Head of caudate nucleus (tissue), 42 donors: ENCODE measurements around the gene CNTNAP3B.
"Not testable (repeated sequence)": the region's sequence is repeated elsewhere in the genome, so short reads cannot be mapped to it uniquely, and the experiment has no call there.

Experiments used
- DNase-seq, 42 donors: peaks; one replicate each; pipeline versions ENCODE4 v3.0.0 to v3.0.0-alpha.2; 2020 to 2021; ENCODE audit warnings: mixed read lengths in 7 of 42
- intact Hi-C: fragments of 100-400 bp; cut with DNase I; formaldehyde crosslinking; loops from one replicate; pipeline ENCODE4 v1.15.0; 2022

The CNTNAP3B gene

DNA sequence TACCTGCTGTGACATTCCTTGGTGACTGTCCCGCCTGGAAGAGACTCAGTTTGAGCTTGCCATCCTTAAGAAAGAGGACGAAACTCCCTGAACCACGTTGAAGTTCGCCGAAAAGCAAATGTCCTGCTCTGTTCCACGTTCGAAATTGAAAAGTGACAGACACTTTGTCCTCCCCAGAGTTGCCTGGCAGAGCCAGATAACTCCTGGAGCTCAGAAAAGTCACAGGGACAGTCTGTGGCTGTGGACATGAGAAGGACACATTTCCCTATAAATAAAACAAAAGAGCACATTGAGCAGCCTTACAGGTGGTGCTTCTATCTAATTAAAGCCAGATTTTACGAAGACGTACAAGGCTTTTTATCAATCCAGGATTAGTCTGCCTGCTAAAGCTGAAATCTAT, 137.6 kb downstream of the CNTNAP3B start:
- intact Hi-C loops, DNase-seq: not testable (repeated sequence)

DNA sequence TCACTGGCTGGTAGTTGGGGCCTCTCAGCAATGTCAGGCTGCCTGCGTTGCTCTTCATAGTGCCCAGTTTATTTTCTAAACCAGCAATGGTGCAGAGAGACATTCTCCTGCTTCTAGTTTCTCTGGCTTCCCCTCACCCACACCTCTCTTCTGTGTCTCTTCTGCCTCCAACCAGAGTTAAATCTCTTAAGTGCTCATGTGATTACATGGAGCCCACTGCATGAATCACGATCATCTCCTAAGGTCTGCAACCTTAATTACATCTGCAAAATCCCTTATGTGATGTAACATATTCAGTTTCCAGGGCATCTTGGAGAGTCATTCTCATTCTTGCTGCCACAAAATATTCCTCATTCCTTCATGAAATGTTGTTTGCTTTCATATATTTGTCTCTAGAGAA, 149.0 kb downstream of the CNTNAP3B start:
- intact Hi-C loops, DNase-seq: not testable (repeated sequence)

DNA sequence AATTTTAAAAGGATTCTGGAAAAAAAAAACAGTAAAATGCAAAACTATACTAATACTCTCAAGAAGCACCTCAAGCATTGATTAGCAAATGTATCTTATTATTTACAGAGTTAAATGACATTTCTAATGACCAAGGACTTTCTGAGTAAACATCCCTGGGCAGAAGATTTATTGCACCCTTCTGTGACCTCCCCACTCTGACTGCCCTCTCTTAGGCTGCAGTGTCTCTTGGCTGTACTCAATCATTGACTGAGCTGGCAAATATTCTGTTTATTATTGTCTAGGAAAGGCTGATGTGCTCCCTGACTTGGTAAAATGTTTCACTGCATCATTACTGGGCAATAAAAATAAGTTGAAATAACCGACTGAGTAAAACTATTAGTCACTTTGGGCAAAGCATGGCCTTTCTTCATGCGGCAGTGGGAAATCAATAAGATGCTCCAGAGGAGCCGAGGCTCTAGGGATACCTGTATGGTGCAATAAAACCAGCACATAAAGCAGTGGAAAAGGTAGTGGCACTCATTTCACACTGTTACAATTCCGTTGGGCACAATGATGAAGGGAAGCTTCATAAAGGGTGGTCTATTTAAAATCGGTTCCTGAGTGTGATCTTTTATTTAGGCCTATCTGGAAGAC, 151.1 kb downstream of the CNTNAP3B start:
- intact Hi-C loops, DNase-seq: not testable (repeated sequence)

DNA sequence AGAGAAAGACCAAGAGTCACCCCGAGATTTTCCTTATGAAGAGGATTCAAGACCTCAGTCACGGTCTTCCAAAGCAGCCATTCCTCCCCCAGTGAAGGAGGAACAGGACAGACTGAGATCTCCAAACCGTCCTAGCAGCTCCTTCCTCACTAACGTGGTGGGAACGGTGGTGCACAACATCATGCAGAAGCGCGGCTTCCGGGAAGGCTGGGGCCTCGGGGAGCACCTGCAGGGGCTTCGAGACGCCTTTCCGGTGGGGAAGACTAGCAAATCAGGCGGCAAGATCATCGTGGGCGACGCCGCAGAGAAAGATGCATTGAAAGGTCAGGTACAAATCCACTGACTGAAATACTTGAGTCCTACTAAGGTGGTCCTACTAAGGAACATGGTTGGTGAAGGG, 154.3 kb downstream of the CNTNAP3B start:
- DNase-seq, intact Hi-C loops: not testable (repeated sequence)

DNA sequence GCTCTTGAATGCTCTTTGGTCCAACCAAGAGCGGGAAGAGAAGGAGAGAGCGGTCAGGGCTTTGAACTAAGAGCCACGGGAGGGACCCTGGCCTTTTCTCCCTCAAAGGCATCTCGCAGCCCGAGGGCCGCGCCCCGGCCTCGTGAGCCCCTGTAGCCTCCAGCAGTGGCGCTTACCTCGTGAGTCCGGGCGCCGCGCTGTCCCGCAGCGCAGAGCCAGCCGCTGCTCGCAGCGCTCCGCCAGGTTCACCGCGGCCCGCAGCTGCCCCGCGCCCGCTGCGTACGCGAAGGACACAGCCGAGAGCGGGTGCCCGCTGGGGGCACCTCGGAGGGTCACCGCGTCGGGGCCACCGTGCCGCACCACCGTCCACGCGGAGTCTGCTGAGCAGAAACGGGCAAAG, 176.2 kb downstream of the CNTNAP3B start:
- intact Hi-C loops, DNase-seq: not testable (repeated sequence)

DNA sequence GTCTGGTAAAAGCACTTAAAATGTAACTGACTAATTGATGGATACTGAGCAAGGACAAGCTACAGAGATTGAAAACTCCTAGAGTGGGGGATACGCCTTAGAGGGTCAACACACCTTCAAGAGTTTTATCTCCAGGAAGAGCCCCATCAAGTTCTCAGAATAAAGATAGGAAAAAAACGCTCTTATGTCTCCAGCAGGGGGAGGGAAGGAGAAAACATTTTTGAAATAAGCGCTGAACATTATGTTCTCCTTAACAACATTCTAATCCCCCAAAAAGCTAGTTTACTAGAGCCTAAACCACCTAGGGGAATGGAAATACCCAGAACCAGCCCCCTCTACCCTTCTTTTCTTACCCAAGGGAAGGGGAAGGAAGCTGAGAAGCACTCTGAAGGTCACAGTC, 187.5 kb downstream of the CNTNAP3B start:
- DNase-seq, intact Hi-C loops: not testable (repeated sequence)

DNA sequence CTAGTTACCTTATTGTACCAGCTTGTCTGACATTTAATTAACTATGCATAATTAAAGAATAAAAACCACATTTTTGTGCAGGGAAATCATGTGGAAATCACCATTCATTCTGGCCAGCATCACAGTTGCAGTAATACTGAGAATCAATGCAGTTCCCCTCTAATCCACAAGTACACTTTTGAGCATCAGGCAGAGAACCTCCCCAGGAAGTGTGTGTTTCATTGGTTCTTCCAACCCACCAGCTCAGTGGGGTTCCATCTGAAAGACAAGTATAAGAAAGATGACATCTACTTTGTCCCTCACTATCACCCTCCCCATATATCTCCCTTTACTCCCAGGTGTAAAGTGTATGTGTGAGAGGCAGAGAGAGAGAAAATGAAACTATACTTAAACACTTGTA, 191.1 kb downstream of the CNTNAP3B start:
- DNase-seq, intact Hi-C loops: not testable (repeated sequence)

DNA sequence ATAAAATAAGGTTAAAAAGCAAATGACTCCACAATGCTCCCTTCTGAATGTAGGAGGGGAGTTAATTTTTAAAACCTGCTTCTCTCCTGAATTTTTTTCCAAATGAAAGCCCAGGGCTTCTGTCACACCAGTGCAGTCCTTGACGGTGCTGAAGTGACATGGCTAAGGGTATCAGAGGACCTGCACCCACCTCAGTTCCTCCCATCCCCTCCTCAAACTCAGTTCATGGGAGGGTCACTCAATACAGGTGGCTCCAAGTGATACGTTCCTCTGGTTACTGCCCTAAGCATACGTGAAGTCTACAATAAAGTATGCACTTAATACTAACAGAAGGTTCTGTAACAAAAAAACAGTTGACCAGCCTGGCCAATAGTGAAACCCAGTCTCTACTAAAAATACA, 193.5 kb downstream of the CNTNAP3B start:
- DNase-seq, intact Hi-C loops: not testable (repeated sequence)

DNA sequence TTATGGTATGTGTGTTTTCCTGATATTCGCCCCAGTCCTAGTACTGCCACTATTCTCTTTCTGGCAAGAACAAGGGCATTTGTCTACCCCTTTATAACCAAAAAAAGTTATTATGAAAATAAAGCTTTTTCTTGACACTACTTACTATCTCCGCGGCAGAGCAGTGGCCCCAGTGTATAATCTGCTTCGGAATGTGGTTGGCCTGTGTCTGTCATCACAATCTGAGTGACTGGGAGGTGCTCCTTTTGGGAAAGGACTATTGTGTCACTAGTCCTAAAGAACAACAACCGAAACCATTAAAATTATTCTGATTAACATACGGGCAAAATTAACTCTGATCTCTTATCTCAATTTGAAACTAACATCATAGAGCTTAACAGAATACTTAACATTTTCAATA, 200.1 kb downstream of the CNTNAP3B start:
- intact Hi-C loops, DNase-seq: not testable (repeated sequence)

DNA sequence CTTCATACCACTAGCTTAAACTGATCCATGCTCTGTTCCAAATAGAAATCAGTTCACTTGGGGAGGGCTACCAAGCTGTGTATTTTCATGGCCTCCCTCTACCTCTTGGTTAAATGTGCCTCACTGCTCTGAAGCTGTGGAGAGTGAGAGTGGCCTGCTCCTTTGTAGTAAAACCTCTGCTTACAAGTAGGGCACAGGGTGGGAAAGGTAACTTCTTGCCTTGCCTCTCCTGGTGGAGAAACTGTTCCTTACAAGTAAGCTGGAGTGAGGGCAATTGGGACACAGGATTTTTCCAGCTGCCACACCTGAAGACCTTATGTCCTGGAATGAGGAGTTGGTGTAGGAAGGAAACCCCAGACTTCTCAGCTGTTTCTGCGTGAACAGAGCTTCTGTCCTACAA, 211.9 kb downstream of the CNTNAP3B start:
- DNase-seq, intact Hi-C loops: not testable (repeated sequence)

DNA sequence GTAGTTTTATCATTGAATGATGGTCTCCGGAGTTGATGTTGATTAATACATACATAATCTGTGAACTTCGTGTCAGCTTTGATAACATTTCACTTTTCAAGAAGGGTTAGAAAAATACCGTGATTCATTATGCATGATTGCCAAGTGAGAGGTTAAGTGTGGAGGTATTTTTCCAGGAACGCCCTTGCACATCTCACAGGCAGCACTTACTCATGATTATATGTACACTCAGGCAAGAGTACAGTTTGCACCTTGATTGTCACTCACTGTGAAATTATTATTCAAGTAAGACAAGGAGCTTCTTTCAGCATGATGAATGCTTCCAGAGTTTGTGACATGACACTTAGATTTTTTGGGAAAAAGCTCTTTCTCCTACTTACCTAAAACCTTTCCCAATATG, 223.7 kb downstream of the CNTNAP3B start:
- DNase-seq, intact Hi-C loops: not testable (repeated sequence)

DNA sequence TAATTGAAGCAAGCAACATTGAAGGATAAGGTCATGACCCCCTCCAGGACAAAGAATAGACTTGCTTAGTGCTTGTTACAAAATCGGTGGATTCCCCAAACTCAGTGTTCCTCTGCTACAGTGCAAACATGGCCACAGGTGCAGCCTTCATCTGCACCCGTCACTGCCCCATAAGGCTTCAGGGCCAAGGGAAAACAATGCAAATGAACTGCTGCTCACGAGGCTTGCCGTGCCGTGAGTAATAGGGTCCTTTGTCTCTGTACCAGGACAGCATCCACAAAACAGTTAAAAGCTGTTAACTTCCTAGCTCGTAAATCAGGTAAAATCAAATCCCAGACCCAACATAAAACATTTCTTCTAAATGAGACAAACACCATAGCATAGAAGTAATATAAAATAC, 226.5 kb downstream of the CNTNAP3B start:
- DNase-seq, intact Hi-C loops: not testable (repeated sequence)

DNA sequence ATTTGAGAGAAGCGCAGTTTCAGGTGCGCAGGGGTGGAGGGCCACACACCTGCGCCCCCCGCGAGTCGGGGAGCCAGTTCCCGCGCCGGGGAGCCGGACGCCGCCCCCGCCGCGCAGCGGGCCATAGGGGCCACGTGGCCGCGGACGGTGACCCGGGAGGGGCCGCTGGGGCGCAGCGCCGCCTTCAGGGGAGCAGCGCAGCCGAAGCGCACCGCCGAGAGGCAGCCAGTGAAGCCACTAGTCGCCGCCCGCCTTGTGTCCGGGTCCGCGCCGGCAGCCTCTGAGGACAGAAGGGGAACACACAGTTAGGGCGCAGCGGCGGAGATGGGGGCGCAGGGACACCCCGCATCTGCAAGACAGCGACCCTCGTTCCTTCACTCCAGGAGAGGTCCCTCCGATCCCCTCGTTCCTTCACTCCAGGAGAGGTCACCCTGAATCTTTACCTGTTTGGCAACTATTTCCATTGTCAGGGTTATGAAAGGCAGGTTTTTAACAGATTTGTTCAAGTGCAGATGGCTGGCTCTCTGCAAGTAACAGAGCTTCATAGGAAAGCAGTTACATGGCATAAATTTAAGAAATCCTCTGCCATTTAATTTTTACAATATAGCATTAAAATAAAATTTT, 230.4 kb downstream of the CNTNAP3B start:
- intact Hi-C loops, result not testable (repeated sequence)

DNA sequence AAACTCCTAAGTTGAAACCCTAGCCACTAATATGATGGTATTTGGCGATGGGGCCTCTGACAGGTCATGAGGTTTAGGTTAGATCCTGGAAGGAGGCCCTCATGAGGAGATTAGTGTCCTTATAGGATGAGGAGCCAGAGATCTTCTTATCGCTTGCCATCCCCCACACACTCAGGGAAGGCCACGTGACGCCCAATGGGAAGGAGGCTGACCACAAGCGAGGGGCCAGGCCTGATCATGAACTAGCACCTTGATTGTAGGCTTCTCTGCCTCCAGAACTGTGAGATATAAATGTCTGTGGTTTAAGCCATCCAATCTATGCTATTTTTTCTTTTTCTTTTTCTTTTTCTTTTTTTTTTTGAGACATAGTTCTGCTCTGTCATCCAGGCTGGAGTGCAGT, 254.7 kb downstream of the CNTNAP3B start:
- intact Hi-C loops, DNase-seq: not testable (repeated sequence)

More for the DNA sequence above, 230.4 kb downstream of the CNTNAP3B start:
- DNase-seq, result not testable (repeated sequence)

DNA sequence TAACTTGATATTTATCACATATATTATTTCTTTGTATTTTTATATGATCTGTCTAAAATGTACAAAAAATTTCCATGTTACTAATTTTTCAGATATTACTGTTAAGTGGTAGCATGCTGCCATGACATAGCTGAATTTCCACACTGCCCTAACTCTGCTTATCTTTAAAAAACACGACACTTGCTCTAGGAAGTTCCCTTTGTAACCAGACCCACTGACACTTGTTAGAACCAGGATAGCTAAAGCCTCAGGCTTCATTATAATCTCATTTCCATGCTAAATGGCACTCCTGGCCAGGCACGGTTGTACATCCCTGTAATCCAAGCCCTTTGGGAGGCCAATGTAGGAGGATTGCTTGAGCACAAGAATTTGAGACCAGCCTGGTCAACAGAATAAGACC, 273.8 kb downstream of the CNTNAP3B start:
- intact Hi-C loops, DNase-seq: not testable (repeated sequence)

DNA sequence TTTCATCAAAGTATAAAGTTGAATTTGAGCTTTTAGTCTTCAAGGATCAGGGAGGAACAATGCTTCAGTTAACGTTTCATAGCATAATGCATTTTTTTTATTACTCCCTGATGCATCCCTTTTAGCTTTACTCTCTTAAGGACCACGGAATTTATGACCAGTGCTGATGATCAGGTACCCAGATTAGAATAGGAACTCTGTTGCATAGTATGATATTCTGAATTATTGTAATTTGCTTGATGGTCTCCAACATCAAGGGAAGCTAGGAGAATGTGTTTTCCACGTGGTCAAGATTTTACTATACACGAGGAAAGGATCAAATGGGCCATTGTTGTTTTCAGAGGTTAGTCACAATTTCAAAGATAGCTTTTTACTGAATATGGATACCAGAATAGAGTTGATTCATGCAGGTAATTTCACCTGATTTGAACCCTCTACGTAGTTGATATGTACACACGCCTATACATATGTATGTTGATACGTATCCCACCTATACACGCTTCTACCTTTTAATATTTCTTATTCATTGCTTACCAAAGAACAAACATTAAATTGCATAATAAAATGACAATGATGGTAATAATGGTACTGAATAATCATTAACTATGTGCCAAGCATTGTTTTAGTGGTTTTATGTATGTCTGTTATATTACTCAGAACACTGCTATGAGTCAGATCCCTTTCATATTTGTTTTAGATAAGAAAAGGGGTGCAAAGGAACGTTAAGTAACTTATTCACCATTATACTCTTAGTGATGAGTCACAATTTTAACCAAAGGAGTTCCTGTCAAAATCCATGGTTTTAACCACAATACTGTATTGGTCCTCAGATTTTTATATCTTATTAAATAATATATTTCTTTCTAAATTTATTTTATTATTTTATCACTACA, 277.1 kb downstream of the CNTNAP3B start:
- intact Hi-C loops, result not testable (repeated sequence)

DNA sequence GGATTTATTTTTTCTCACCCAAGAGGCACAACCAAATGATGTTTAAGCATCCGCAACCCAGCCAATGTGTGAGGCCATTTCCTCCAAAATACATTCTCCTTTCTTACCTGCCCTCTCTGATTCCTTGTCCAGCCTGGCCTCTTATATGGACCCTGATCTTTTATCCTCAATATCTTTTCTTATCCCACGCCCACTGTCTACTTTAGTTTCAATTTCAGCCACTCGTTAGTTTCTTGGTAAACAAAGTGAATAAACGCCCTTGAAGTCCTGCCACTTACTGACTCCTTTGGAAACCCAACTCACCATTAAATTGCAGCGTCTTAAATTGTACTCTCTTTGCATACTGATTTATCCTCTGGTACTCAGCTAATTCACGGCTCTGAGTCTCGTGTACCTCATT, 281.4 kb downstream of the CNTNAP3B start:
- intact Hi-C loops, result not testable (repeated sequence)

More for the DNA sequence above, 277.1 kb downstream of the CNTNAP3B start:
- not testable (repeated sequence) for DNase-seq

More for the DNA sequence above, 281.4 kb downstream of the CNTNAP3B start:
- DNase-seq, result not testable (repeated sequence)
